GM10248 (cell line): ENCODE results near the gene ENO4.

ENCODE experiments used
- CTCF ChIA-PET: fragments of 300-600 bp; sonication (Branson Sonifier 250); formaldehyde crosslinking; extraction: SDS; loops from one replicate; lab custom pipeline; 2021; ENCODE audit warnings: antibody characterized with exemption; lab: Yijun Ruan, JAX
- POLR2A ChIA-PET: fragments of 350-650 bp; sonication (Branson Sonifier 250); formaldehyde crosslinking; extraction: SDS; loops from one replicate; lab custom pipeline; 2020; ENCODE audit warnings: antibody characterized with exemption; lab: Yijun Ruan, JAX
- DNase-seq: peaks from one replicate; pipeline ENCODE4 v3.0.0; 2012; ENCODE audit errors: extremely low spot score
- CTCF ChIP-seq: IDR thresholded peaks from 2 replicates; pipeline ENCODE4 v1.5.1; 2012; ENCODE audit warnings: mild to moderate bottlenecking, low read depth; ENCODE audit errors: extremely low read depth, missing control alignments, control extremely low read depth

The ENO4 gene

GRCh38 chr10:116827214-116827671 is 22.1 kb upstream of the ENO4 start:
- ChIA-PET POLR2A (no interaction called here), CTCF (interaction anchor here (0.9 to 2.6 kb wide), 6 partner anchors 8 to 348 kb away, joined by 3 to 7 read pairs (median 4); no protein-coding TSS in a partner anchor)
- DNase-seq = no peak
- TF ChIP-seq CTCF = no peak

- DNase-seq = no peak
- ChIA-PET POLR2A (no interaction called here), CTCF (interaction anchor here (0.6 to 2.6 kb wide), 7 partner anchors 12 to 347 kb away, joined by 3 to 7 read pairs (median 4); no protein-coding TSS in a partner anchor)
- TF ChIP-seq CTCF = no peak
Observed at GRCh38 chr10:116828116-116828515, 21.2 kb upstream of the ENO4 start.

GRCh38 chr10:116829711-116830110 is 19.6 kb upstream of the ENO4 start:
- no peak for DNase-seq
- ChIA-PET CTCF (interaction anchor here (0.9 to 2.8 kb wide), 3 partner anchors 34 to 345 kb away, joined by 3 to 9 read pairs (median 4); no protein-coding TSS in a partner anchor), POLR2A (no interaction called here)
- no peak for TF ChIP-seq CTCF

- CTCF ChIA-PET = interaction anchor here (1.5 to 2.8 kb wide), 2 partner anchors 43 to 344 kb away, joined by 4 to 9 read pairs; no protein-coding TSS in a partner anchor
- no peak for TF ChIP-seq CTCF
- POLR2A ChIA-PET = no interaction called here
- DNase-seq = no peak
Observed at GRCh38 chr10:116831086-116831485, 18.2 kb upstream of the ENO4 start.

GRCh38 chr10:116831790-116832189 is 17.5 kb upstream of the ENO4 start:
- ChIA-PET CTCF (interaction anchor here (1.6 kb wide), 1 partner anchor 44 kb away, joined by 4 read pairs; no protein-coding TSS in a partner anchor), POLR2A (no interaction called here)
- DNase-seq = no peak
- TF ChIP-seq CTCF = no peak

GRCh38 chr10:116833986-116834985 is 15.0 kb upstream of the ENO4 start:
- TF ChIP-seq CTCF = no peak
- CTCF ChIA-PET = no interaction called here
- no peak for DNase-seq
- POLR2A ChIA-PET = no interaction called here
